ENCODE data around the gene FOXI1.

Gene FOXI1

GRCh38 chr5:170082701-170083100 lies 23.0 kb upstream of the FOXI1 start:
- H3K36me3 ChIP-seq (ENCODE audit: control insufficient read depth in 2 of 2, insufficient read depth in 1 of 2, low read length in 2 of 2), result no peaks in the 10 kb centered on the region
- ChIA-PET CTCF (interaction anchor here (0.6 to 5.2 kb wide), 2 partner anchors 12 to 1069 kb away, joined by 3 to 31 read pairs; no protein-coding TSS in a partner anchor), POLR2A (no interaction called here)
- H3K4me1 ChIP-seq (ENCODE audit: control insufficient read depth, insufficient read depth, low read length), result no peaks in the 10 kb centered on the region
- TF ChIP-seq ZNF473 (tag by site-specific recombination; IDR thresholded peaks at IDR 0.05), result no peak
- H3K4me3 ChIP-seq (ENCODE audit: low read depth, low read length), result no peak overlapping the region
- no peaks in the 10 kb centered on the region for H3K9me3 ChIP-seq (ENCODE audit: control insufficient read depth, insufficient read depth, low read depth, low read length)
- no peak overlapping the region for H3K27ac ChIP-seq (ENCODE audit: extremely low read depth, low read depth, low read length)

- no peak overlapping the region for H3K4me3 ChIP-seq (ENCODE audit: low read depth, low read length)
- H3K4me1 ChIP-seq (ENCODE audit: control insufficient read depth, insufficient read depth, low read length), result no peaks in the 10 kb centered on the region
- H3K9me3 ChIP-seq (ENCODE audit: control insufficient read depth, insufficient read depth, low read depth, low read length), result no peaks in the 10 kb centered on the region
- CTCF ChIA-PET, result interaction anchor here (0.7 to 1.3 kb wide), 3 partner anchors 16 to 546 kb away, joined by 3 to 5 read pairs (median 3); no protein-coding TSS in a partner anchor
- no peaks in the 10 kb centered on the region for H3K36me3 ChIP-seq (ENCODE audit: control insufficient read depth in 2 of 2, insufficient read depth in 1 of 2, low read length in 2 of 2)
- POLR2A ChIA-PET, result no interaction called here
- H3K27ac ChIP-seq (ENCODE audit: extremely low read depth, low read depth, low read length), result no peak overlapping the region
- TF ChIP-seq ZNF19 (tag by site-specific recombination; IDR thresholded peaks at IDR 0.05; ENCODE audit: low read depth), result no peak
- no peak for TF ChIP-seq HOXD13 (CRISPR knock-in tag; IDR thresholded peaks at IDR 0.05; ENCODE audit: borderline replicate concordance)
- TF ChIP-seq ZFHX2 (tag by site-specific recombination; conservative IDR thresholded peaks at IDR 0.05), result no peak
- no peak for TF ChIP-seq ZNF133 (tag by site-specific recombination; IDR thresholded peaks at IDR 0.05)
Observed at GRCh38 chr5:170087168-170087817, 18.4 kb upstream of the FOXI1 start.

- Histone ChIP-seq H3K9me3 (ENCODE audit: control insufficient read depth, insufficient read depth, low read depth, low read length) (no peaks in the 10 kb centered on the region), H3K36me3 (ENCODE audit: control insufficient read depth in 2 of 2, insufficient read depth in 1 of 2, low read length in 2 of 2) (no peaks in the 10 kb centered on the region), H3K4me3 (ENCODE audit: low read depth, low read length) (no peak overlapping the region), H3K27ac (ENCODE audit: extremely low read depth, low read depth, low read length) (no peak overlapping the region), H3K4me1 (ENCODE audit: control insufficient read depth, insufficient read depth, low read length) (no peaks in the 10 kb centered on the region)
- POLR2A ChIA-PET, result no interaction called here
- CTCF ChIA-PET, result interaction anchor here (0.9 to 1.9 kb wide), 4 partner anchors 21 to 124 kb away, joined by 3 to 8 read pairs (median 4); partner anchors contain the start of gene INSYN2B
- TF ChIP-seq PRDM6 (tag by site-specific recombination; IDR thresholded peaks at IDR 0.05), result no peak
- TF ChIP-seq, protein P1, sequence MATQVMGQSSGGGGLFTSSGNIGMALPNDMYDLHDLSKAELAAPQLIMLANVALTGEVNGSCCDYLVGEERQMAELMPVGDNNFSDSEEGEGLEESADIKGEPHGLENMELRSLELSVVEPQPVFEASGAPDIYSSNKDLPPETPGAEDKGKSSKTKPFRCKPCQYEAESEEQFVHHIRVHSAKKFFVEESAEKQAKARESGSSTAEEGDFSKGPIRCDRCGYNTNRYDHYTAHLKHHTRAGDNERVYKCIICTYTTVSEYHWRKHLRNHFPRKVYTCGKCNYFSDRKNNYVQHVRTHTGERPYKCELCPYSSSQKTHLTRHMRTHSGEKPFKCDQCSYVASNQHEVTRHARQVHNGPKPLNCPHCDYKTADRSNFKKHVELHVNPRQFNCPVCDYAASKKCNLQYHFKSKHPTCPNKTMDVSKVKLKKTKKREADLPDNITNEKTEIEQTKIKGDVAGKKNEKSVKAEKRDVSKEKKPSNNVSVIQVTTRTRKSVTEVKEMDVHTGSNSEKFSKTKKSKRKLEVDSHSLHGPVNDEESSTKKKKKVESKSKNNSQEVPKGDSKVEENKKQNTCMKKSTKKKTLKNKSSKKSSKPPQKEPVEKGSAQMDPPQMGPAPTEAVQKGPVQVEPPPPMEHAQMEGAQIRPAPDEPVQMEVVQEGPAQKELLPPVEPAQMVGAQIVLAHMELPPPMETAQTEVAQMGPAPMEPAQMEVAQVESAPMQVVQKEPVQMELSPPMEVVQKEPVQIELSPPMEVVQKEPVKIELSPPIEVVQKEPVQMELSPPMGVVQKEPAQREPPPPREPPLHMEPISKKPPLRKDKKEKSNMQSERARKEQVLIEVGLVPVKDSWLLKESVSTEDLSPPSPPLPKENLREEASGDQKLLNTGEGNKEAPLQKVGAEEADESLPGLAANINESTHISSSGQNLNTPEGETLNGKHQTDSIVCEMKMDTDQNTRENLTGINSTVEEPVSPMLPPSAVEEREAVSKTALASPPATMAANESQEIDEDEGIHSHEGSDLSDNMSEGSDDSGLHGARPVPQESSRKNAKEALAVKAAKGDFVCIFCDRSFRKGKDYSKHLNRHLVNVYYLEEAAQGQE (tag by site-specific recombination; IDR thresholded peaks at IDR 0.05), result no peak
- TF ChIP-seq KLF7 (tag by site-specific recombination; IDR thresholded peaks at IDR 0.05; ENCODE audit: borderline replicate concordance), result no peak
- no peak for TF ChIP-seq MEIS1 (CRISPR knock-in tag; IDR thresholded peaks at IDR 0.05; ENCODE audit: borderline replicate concordance)
- no peak for TF ChIP-seq ZNF768 (tag by site-specific recombination; IDR thresholded peaks at IDR 0.05)
- TF ChIP-seq ATF2 (tag by site-specific recombination; IDR thresholded peaks at IDR 0.05; ENCODE audit: low read depth), result no peak
- no peak for TF ChIP-seq ZNF221 (tag by site-specific recombination; IDR thresholded peaks at IDR 0.05; ENCODE audit: borderline replicate concordance)
- no peak for TF ChIP-seq ZNF214 (tag by site-specific recombination; IDR thresholded peaks at IDR 0.05; ENCODE audit: borderline replicate concordance)
- TF ChIP-seq ZNF341 (tag by site-specific recombination; IDR thresholded peaks at IDR 0.05; ENCODE audit: low read depth), result no peak
- no peak for TF ChIP-seq ZNF121 (tag by site-specific recombination; IDR thresholded peaks at IDR 0.05)
- TF ChIP-seq ZNF311 (tag by site-specific recombination; IDR thresholded peaks at IDR 0.05; ENCODE audit: borderline replicate concordance), result no peak
- no peak for TF ChIP-seq REPIN1 (tag by site-specific recombination; IDR thresholded peaks at IDR 0.05; ENCODE audit: low read depth)
- no peak for TF ChIP-seq ZBTB48 (tag by site-specific recombination; IDR thresholded peaks at IDR 0.05)
- TF ChIP-seq ZNF23 (tag by site-specific recombination; IDR thresholded peaks at IDR 0.05; ENCODE audit: borderline replicate concordance), result no peak
- no peak for TF ChIP-seq ZNF529 (tag by site-specific recombination; IDR thresholded peaks at IDR 0.05; ENCODE audit: insufficient replicate concordance)
- TF ChIP-seq, protein P2, sequence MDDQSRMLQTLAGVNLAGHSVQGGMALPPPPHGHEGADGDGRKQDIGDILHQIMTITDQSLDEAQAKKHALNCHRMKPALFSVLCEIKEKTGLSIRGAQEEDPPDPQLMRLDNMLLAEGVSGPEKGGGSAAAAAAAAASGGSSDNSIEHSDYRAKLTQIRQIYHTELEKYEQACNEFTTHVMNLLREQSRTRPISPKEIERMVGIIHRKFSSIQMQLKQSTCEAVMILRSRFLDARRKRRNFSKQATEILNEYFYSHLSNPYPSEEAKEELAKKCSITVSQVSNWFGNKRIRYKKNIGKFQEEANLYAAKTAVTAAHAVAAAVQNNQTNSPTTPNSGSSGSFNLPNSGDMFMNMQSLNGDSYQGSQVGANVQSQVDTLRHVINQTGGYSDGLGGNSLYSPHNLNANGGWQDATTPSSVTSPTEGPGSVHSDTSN (CRISPR knock-in tag; IDR thresholded peaks at IDR 0.05), result no peak
Observed at GRCh38 chr5:170092455-170093101, 13.1 kb upstream of the FOXI1 start.

Measured in HEK293 (cell line).